Stimulated activated CD8-positive, alpha-beta memory T cell treated with anti-CD3 and anti-CD28 coated beads, Interleukin-2, amount 100 ng/mL, for 1 hour (primary cell): ENCODE data around the gene LEKR1.
"Not testable (repeated sequence)": the region's sequence is repeated elsewhere in the genome, so short reads cannot be mapped to it uniquely, and the experiment has no call there.

Experiments used
- DNase-seq, 2 donors: peaks; one replicate each; pipeline ENCODE4 v3.0.0-alpha.2; 2020; ENCODE audit warnings: low read depth in 2 of 2

LEKR1 gene

DNA sequence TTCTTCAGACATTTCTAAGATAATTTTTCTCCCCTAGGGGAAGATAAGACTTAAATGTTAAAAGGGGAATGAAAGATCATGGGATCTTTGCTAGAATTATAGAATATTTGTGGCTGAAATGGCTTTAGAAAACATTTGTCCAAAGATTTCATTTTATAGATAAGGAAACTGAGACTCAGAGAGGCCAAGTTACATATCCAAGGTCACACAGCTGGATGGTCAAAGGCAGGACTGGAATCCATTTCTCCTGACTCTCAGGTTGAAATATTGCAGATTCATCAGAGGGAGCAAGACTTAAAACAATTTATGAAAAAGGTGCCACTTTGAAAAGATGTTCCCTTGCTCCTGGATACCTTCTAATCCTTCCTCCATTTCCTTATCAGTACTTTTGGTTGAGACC, 19.5 kb upstream of the LEKR1 start:
- DNase-seq, result no peak

DNA sequence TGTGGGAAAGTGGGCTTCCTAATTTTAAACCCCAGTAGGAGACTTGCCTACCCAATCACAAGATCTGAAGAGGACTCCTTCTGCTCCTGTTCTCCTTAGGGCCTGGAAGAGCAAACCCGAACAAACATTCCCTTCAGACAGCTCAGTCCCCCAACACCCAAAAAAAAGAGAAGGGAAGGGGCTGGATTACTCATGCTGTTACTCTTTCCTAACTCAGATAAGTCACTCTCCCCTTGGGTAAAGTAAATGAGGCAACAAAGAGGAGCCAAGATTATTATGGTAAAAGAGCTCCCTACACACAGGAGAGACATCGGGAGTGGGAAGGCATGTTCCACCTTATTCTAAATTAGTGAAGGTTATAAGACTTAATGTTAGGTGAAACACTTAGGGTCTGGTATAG, 18.1 kb upstream of the LEKR1 start:
- DNase-seq, result no peak

DNA sequence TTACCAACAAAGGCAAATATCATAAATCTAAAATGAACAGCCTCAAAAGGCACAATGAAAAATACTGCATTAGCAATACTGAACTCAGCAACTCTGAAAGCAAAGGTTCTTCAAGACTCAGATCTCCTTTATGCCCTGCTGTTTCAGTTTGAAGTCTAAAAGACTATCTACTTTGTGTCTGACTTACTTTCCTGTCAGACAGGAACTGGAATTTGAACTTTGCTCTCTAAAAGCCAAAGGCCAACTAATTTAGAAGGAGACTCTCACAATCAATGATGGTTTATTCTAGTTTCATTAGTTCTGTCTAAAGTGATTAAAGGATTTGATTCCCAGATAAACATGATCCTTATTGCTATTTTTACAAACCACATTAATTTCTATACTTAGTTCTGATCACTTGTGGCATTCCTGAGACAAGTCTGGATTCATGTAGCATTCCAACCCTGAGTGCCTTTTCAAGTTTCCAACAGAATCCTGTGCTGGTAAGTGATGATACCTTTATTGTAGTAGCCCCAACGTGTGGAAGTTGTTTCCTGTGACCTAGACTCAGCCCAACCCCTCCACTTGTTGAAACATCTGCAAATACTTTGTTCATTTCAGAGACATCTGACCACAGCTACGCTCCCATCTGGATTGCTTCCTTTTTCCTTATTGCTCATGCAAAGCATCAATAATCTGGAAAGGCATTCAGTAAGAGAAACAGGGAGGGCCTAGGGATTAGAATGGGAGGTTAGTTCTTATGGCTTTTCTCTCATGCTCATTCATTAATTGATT, 14.9 kb upstream of the LEKR1 start:
- no peak for DNase-seq

DNA sequence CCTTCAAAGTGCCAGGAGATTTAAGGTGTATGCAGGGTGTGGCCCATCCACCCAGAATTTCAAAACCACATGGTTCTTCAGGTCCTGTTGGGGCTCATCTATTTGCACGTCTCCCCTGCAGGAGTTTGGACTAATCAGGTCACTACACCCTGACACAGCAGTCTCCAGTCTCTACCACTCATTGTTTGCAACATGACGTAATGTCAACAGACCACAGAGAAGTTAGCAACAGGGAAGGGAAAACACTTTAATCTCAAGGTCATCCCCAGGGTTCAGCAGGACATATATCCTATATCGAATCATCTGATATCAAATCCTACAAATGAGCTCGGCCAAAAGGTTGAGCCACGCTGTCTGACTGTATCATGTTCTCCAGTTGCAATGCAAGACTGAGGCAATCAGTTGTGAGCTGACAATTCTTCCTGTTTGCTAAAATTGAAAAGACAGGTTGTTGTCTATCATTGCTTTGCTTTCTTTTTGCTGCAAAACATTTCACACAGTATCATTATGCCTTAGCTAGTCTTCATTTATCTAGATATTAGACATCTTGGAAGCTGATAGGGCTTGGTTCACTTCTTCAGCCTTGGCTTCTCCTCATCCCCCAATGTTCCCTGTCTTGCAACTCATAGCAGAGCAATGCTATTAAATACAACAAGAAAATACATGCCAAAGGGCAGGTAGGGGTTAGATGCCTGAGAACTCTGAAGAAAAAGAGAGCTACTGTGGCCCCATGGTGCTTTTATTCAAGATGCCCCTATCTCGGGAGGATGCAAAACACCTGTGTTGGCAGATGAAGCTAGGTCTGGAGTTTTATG, 13.4 kb upstream of the LEKR1 start:
- DNase-seq, result no peak

DNA sequence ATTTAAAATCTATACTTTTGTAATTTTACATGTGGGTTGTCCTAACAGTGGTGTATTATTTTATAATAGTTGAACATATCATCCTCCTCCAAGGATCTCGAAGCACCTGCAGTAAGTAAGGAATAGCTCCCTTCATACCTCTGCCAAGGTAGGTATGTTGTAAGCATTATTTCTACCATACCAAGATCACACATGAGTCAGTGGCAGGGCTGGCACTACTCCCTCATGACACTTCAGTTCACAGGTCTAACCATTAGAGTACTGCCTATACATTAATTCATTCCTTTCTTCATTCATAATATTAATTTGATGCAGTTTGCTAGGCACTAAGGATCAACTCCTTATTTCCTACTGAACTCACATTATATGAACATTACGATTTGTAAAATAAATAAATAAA, 11.9 kb upstream of the LEKR1 start:
- DNase-seq, result no peak

DNA sequence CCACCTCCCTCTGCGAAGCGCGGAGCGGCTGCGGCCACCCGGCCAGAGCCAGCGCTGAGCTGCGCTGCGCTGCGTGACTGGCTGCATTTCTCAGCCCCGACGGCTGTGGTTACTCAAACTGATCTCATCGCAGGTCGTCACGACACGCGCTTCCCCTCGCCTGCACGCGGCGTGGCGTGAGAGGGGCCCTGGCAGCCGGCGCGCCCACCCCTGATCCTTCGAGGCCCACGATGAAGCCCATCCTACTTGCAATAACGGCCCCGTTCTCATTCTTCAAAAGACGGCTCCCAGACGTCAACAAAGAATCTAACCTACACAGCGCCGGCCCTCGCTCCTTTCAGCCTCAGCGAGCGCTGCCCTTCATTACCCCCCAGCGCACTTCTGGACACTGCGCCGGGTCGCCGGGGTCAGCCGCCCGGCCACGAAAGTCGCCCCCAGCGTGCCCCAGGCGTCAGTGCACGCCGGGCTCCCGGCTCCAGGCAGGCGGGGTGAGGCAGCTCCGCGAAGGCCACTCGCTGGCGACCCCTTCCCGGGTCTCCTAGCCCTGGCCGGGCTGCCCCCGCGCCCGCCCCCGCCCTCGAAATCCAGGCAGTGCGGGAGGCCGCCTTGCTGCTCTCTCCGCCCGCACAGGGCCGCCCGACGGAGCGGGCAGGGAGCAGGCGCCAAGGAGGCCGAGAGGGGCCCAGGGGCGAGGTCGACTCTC, 9.9 kb upstream of the LEKR1 start:
- DNase-seq, result peak in 1 of 2 donors; percentile 3

DNA sequence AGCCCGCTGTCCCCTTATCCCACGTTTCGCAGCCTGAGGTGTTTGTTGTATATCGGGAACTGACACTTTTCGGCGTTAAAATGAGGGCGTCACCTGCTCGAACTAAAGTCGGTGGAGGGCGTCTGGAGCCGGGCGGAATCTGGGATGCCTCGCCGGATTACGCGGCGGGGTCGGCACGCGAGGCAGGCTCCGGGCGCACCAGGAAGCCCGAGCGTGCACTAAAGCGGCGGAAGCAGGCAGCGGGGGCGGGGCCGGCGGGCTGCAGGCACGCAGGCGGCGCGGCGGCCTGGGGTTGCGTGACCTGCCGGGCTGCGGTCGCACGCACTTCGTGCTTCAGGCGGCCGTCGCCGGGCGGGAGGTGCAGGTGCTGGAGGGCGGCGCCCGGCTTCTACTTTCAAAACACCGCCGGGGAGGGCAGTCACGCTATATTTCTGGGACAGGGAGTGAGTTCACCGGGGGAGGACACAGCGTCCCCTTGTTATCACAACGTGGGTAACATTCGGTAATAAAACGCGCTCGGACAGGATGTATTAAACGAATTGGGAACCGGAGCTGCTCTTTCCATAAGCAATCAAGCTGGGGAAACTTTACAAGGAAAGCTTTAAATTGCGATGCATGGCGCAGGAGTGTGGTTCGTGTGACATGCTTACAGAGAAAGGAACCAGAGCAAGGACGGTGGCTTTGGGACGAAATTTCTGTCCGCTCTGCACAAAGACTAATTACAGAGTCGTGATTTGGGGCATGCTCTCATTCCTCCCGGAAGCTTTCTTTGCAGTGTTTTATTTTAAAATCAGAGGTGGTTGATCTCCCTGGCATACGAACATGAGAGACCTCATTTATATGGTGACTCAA, 9.1 kb upstream of the LEKR1 start:
- peak; percentile 56 to 62 for DNase-seq

DNA sequence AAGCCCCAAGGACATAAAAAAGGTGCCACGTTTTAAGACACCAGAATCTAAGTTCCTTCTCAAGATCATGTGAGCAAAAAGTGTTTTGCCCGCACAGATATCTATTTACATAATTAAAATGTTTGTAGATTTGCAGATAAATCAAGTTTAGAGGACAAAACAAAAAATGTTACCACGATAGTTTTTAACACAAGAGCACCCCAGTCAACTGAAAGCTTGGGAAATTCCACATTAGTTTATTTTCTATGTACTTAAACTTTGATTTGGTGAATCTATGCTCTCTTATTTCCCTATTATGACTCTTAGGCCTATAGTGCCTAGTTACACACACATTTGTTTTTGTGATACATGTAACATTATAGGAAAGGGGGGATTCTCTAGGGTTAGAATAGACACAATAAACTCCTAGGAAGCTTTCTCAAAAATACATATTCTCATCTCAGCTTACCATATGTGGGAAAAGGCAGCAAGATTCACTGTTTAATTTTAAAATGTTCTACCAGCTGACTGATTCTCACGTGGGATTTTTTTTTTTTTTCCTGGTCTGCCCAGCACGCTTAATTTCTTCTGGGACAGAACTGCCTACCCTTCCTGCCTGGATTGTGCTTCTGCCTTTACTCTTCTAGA, 8.4 kb upstream of the LEKR1 start:
- DNase-seq, result no peak

DNA sequence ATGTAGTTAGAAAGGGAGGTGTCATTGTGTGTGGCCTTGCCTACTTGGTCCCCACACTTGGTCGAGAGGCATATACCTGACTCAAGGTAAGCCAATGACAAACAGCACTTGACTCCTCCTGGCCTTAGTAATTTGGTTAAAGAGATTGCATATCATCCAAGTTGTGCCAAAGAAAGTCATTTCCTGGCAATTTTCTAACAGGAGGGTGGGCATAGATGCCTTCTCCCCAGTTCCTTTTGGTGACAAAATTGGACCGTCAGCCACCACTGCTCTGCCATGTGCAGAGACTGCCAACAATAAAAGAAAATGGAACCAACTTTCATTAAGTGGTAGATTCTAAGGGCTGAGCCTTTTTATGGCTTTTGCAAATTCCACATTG, 7.9 kb upstream of the LEKR1 start:
- no peak for DNase-seq

DNA sequence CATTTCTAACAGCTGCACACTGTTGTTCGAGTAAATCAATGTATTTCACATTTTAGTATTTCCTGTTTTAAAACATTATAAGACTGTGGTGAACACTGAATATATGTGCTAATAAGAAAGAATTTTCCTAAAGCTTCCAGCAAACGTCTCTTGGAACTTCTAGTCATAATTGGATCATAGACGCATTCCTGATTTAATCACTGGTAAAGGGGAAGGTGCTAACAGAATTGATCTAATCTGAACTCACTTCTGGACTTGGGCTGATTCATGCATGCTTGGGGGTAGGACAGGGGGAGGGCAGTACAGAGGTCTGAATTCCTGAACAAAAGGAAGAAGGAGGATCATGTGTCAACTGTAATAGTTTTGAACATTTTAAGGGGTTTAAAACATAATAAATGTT, 7.3 kb upstream of the LEKR1 start:
- DNase-seq, result no peak

DNA sequence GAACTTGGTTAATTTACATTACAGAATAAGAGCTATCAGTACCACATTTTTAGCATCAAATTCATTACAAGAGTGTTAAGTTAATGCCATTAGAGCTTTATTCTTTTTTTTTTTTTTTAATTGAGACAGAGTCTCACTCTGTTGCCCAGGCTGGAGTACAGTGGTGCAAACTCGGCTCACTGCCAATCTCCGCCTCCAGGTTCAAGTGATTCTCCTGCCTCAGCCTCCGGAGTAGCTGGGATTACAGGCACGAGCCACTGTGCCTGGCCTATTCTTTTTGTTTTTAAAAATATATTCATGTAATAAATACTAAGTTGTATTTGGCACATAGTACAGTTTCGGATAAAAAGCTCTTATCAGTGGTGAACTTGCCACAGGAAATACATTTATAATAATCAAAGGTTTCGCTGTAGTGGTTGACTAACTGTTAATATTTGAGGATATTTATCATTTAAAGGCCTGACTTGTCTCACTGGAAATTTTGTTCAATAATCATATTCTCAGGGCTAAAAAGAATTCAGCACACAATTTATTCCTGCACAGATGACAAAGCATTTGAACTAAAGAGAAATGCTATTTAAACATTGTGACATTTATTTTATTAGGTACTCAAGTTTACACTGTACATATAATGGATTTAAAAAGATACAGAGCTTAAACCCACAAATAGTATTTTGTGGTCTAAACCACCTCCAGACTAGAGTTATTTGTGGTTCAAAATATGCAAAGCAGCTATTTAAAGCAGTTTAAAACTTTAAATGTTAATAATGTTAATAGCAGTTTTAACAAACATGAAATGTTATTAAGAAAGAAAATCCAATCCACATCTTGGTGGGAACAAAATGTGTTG, 6.1 kb upstream of the LEKR1 start:
- DNase-seq, result no peak

DNA sequence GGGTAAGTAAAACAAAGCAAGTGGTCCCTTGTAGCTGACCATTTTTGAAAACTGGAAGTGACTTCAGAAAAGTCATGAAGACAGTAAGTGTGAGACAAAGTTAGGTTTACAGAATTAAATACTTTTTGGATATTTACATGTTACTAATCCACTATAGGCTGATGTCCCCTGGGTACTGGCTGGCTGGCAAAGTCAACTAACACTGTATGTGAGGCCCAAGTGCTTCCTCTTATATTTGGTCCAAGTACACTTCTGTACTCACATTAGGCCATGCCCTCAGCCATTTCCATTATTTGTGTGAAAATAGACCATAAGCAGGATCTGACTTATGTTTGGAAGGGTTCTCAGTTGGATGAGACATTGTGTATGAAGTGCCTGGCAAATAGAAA, 5.5 kb upstream of the LEKR1 start:
- DNase-seq, result no peak

DNA sequence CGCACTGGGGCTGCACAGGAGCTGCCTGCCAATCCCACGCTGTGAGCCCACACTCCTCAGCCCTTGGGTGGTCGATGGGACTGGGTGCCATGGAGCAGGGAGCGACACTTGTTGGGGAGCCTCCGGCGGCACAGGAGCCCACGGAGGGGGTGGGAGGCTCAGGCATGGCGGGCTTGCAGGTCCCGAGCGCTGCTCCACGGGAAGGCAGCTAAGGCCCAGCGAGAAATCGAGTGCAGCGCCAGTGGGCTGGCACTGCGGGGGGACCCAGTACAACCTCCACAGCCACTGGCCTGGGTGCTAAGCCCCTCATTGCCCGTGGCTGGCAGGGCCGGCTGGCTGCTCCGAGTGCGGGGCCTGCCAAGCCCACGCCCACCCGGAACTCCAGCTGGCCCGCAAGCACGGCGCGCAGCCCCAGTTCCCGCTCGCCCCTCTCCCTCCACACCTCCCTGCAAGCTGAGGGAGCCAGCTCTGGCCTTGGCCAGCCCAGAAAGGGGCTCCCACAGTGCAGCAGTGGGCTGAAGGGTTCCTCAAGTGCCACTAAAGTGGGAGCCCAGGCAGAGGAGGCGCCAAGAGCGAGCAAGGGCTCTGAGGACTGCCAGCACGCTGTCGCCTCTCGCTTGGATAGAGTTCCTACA, 3.4 kb upstream of the LEKR1 start:
- not testable (repeated sequence) for DNase-seq

DNA sequence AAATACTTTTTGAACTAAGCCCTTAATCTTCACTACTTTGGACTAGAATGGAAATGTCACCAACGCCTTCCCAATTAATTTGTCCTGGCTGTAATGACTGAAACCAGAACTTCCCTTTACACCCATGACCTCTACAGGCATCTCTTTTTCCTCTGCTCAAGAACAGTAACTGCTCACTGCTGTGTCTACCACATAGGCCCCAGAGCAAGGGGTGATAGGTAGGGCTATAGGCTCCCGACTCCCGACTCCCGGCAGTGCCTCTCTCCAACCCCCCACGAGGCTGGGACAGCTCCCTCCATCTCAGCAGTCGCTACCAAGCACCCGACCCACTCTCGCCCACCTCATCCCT, 384 bp upstream of the LEKR1 start:
- no peak for DNase-seq

DNA sequence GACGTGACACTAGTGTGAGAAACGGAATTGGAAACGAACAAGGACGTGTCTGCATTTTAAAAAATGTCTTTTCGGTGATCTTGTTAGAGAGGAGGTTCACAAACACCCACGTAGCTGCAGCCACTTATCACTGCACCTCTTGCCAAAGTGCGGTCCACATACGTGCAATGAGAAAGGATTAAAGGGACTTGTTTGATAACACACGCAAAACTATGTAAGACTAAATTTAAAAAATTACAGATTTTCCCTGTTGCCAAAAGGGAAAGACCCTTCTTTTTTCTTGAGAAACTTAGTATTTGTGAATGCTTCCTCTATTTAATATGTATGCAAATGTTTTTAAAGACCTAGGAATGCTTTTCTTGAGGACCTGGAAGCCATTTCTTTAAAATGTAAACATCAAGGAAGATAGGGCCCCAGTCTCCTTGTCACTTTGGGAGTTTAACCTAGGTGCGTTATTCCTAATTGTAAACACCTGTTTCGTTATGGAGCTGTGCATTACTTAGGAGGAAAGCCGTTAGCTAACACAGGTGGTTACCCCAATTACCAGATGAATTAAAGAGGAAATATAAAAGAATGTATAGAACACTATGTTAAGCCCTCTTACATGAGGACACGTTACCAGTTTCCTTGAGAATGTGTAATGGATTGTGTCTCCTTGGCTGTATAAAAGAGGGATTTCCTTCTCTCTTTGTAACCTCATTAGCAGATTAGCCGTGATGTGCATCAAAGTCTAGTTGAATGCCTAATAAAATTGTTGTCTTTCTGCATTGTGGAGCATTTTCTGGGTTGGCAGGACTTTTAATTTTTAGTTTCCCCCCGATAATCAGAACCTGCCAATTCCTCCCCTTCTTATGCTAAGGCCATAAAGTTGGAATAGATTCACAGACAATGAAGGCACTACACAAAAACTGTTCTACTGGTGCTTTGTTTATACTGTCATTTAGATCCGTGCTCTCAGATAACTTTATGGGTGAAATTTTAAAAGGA, 1.0 kb downstream of the LEKR1 start:
- DNase-seq, result no peak

DNA sequence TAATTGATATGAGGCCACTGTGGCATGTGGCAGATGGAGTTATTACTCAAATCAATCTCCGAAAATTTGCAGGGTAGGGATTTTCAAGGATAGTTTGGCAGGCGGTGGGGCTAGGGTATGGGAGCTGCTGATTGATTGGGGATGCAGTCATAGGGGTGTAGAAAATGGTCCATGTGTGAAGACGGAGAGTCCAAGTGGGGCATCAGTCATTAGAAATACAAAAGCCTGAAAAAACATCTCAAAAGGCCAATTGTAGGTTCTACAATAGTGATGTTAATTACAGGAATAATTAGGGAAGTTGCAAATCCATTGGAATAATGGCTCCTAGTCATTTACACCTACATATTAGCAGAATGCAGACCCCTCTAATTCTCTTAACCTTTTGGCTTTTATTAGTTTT, 4.9 kb downstream of the LEKR1 start:
- DNase-seq, result no peak

DNA sequence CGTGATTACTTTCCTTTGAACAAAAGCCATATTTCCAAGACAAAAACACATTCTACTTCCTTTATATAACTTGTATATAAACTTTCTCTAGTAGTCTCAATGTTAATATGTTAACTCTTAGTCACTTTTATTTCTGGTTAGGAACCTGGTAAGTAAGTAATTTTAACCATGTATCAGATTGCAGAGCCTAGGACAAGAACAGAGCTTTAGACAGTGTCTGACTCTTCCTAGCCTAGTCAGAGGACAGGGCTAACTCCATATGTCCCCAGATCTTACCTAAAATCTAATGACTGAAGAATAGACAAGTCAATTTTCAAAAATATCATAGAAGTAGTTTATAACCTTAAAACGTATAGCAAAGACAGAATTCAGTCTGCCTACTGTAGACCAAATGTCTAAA, 8.3 kb downstream of the LEKR1 start:
- no peak for DNase-seq

DNA sequence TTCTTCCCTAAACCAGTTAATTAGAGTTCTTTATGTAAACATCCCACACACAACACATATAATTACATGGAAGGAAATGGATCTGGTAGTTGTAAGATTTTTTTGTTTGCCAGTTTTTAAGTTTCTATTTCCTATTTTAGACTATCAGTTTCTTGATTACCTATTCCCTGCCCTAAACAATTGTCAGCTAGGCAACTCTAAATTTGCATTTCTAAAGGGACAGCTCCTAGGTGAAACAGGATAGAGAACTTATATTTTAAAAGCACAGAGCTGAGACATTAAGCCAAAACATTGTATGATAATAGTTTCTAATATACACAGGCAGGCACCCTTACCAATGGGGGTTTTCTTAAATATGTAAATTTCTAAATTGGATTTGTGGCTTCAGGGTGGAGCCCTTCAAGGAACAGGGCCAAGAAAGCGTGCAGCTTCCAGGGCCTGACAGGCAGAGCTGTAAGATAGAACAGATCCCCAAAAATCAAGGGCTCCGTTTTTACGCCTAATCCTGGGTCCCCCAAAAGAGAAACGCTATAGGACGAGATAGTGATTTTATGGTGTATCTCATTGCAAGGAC, 8.9 kb downstream of the LEKR1 start:
- no peak for DNase-seq
